ENCODE measurements around the gene CYP2W1.

The CYP2W1 gene

GRCh38 chr7:945147-945555 lies 37.8 kb upstream of the CYP2W1 start:
- DNase-seq (ENCODE audit: low read depth in 1 of 2, low spot score in 1 of 2): no peak
- H3K4me3 ChIP-seq (replicated peaks; ENCODE audit: insufficient read depth, low read length): no peak overlapping the region
- H3K27ac ChIP-seq (replicated peaks): no peak overlapping the region

GRCh38 chr7:945556-946255 lies 37.3 kb upstream of the CYP2W1 start:
- TF ChIP-seq REST (IDR thresholded peaks at IDR 0.05; ENCODE audit: insufficient replicate concordance, low read depth): no peak
- no peak for TF ChIP-seq CTCF (IDR thresholded peaks at IDR 0.05; ENCODE audit: insufficient read depth, low read length)
- TF ChIP-seq SPI1 (IDR thresholded peaks at IDR 0.05; ENCODE audit: borderline replicate concordance, low read depth): no peak
- no peak for TF ChIP-seq POLR2AphosphoS5 (IDR thresholded peaks at IDR 0.05; ENCODE audit: low read depth)
- no peak for TF ChIP-seq GABPA (IDR thresholded peaks at IDR 0.05; ENCODE audit: low read depth)
- no peaks in the 10 kb centered on the region for H3K27me3 ChIP-seq (ENCODE audit: insufficient read depth, poor library complexity, severe bottlenecking)
- H3K27ac ChIP-seq (replicated peaks): no peak overlapping the region
- H3K4me3 ChIP-seq (replicated peaks; ENCODE audit: insufficient read depth, low read length): no peak overlapping the region
- no peak for DNase-seq (ENCODE audit: low read depth in 1 of 2, low spot score in 1 of 2)

More at GRCh38 chr7:945147-945555, 37.8 kb upstream of the CYP2W1 start:
- no peak for TF ChIP-seq CTCF (IDR thresholded peaks at IDR 0.05; ENCODE audit: insufficient read depth, low read length)
- TF ChIP-seq GABPA (IDR thresholded peaks at IDR 0.05; ENCODE audit: low read depth): no peak
- TF ChIP-seq POLR2AphosphoS5 (IDR thresholded peaks at IDR 0.05; ENCODE audit: low read depth): no peak
- TF ChIP-seq SPI1 (IDR thresholded peaks at IDR 0.05; ENCODE audit: borderline replicate concordance, low read depth): no peak
- TF ChIP-seq REST (IDR thresholded peaks at IDR 0.05; ENCODE audit: insufficient replicate concordance, low read depth): no peak
- no peaks in the 10 kb centered on the region for H3K27me3 ChIP-seq (ENCODE audit: insufficient read depth, poor library complexity, severe bottlenecking)

- TF ChIP-seq POLR2AphosphoS5 (IDR thresholded peaks at IDR 0.05; ENCODE audit: low read depth) (no peak), SPI1 (IDR thresholded peaks at IDR 0.05; ENCODE audit: borderline replicate concordance, low read depth) (no peak), GABPA (IDR thresholded peaks at IDR 0.05; ENCODE audit: low read depth) (no peak), CTCF (IDR thresholded peaks at IDR 0.05; ENCODE audit: insufficient read depth, low read length) (no peak), REST (IDR thresholded peaks at IDR 0.05; ENCODE audit: insufficient replicate concordance, low read depth) (no peak)
- no peak overlapping the region for H3K27ac ChIP-seq (replicated peaks)
These were observed 36.6 kb upstream of the CYP2W1 start for GRCh38 chr7:946256-946996.

More at GRCh38 chr7:946256-946996, 36.6 kb upstream of the CYP2W1 start:
- no peak overlapping the region for H3K4me3 ChIP-seq (replicated peaks; ENCODE audit: insufficient read depth, low read length)
- no peak for DNase-seq (ENCODE audit: low read depth in 1 of 2, low spot score in 1 of 2)
- H3K27me3 ChIP-seq (ENCODE audit: insufficient read depth, poor library complexity, severe bottlenecking): no peaks in the 10 kb centered on the region
